ENCODE data around the gene AUTS2. TPM values are rescaled to one million over a fixed set of nuclear protein-coding genes. Genes with fewer than 3 reads are reported as not detected.
"Not testable (repeated sequence)": the region's sequence is repeated elsewhere in the genome, so short reads cannot be mapped to it uniquely, and the experiment has no call there.

Gene AUTS2
- total RNA-seq, 1 donor from 2014 or later, result 5.3 TPM

DNA sequence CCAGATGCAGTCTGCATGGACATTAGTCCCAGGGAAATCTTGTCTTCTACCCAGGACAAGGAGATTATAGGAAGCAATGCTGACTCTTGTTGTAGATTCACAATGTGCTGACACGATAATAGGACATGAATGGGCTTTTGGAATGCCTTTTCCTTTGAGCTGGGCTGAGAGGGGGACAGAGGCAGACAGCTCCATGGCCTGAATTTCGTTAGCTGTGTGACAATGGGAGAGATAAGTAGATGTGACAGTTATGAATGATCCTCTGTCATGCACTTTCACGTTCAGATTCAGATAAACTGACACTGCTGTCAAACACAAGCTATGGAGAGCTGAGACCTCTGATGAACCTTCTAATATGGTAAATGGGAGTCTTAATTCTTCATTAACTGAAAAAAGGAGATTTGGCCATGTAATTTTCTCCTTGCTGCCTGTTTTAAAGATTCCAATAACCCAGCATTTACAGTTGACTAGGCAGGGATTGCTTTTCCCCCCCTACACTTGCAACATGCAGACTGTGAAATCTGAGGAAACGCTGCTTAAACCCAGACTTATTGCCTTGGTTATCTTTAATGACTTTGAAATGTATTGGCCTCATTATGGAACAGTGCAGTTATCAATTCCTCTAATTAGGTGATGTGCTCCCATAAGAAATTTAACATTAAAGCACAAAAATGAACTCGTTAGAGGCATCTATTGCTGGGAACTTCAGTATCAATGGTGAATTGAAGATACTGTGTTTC is 669.3 kb downstream of the AUTS2 start:
- ATAC-seq, result no peak
- no peak for DNase-seq (ENCODE audit: missing footprints)
- intact Hi-C loops (cut with DNase I), result no loop called here

DNA sequence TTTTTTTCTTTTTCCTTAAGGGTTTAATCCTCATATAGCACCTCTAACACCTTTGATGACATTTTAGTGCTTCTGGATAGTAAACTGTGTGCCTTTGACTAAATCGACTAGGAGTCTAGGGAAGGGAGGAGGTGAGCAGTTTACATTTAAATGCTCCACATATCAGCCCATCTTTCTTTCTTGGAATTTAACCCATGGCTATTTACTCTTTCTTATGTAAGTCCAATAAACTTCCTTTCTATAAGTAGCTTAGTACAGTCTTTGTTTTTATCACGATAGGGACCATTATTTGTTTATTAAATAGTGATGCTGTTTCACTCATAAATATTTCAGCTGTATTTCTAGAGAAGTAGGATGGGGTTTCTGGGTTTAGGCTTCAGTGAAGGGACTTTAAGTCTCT is 669.9 kb downstream of the AUTS2 start:
- intact Hi-C loops (cut with DNase I), result no loop called here
- no peak for ATAC-seq
- DNase-seq (ENCODE audit: missing footprints), result no peak

DNA sequence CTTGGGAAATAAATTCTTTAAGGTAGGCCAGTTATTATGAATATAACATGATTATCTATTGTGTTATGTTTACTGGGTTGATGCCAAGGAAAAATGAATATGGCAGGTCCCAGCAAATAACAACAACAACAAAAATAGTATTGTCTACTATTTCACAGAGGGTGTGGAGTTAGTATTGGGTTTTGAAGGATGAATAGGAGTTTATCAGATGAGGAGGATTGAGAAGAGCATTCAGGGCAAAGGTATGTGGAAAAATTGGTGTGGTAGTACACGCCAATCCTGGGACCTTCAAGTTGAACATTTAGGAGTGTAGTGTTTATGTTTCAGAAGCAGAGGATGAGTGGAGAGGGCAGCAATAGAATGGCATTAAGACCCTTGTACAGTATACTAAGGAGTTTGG is 671.9 kb downstream of the AUTS2 start:
- ATAC-seq (no peak), DNase-seq (ENCODE audit: missing footprints) (no peak)
- intact Hi-C loops (cut with DNase I), result no loop called here

DNA sequence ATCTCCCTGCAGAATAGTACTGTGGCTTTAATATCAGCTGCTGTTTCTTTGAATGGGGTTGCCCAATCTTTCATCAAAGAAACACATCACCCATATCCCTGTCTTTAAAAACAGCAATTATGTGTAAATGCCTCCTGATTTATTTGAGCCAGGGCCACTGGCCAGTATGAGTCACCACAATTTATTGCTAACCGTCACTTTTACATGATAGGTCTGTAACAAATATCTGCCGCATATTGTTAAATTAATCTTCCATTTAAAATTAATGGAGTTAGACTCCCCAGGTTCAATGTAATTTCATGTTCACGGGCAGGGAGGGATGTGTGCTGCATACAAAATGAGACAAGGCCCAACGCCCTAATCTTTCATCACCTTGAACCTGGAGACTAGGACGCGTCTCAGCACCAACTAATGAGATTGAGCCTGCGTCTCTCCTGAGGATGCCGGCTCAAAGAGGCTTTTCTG is 673.4 kb downstream of the AUTS2 start:
- DNase-seq (ENCODE audit: missing footprints), result no peak
- ATAC-seq, result no peak
- intact Hi-C loops (cut with DNase I), result no loop called here

DNA sequence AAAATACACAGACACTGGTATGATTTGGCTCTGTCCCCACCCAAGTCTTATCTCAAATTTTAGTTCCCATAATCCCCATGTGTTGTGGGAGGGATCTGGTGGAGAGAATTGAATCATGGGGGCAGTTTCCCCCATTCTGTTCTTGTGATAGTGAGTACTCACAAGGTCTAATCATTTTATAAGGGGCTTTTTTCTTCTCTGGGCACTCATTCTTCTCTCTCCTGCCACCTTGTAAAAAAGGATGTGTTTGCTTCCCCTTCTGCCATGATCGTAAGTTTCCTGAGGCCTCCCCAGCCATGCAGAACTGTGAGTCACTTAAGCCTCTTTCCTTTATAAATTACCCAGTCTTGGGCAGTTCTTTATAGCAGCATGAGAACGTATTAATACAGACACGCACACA is 677.3 kb downstream of the AUTS2 start:
- ATAC-seq; intact Hi-C loops (cut with DNase I); DNase-seq (ENCODE audit: missing footprints): not testable (repeated sequence)

DNA sequence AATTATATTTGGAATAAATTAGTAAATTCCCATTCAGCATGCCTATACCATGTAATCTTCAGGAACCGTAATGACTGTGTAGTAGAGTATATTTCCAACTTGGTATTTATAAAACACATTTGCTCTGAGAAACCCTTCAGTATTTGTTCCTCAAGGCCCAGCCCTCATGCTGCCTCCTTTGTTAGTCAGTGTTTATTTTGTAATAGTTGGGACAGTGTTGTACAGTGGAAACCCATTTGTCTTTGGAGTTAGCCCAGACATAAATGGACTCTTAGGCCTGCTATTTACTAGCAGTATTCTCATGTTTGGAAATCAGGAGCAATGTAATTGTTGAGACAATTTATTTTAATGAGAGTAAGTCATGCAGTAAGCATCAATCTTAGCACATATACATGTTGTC is 686.9 kb downstream of the AUTS2 start:
- DNase-seq (ENCODE audit: missing footprints) (no peak), ATAC-seq (no peak)
- intact Hi-C loops (cut with DNase I), result no loop called here

DNA sequence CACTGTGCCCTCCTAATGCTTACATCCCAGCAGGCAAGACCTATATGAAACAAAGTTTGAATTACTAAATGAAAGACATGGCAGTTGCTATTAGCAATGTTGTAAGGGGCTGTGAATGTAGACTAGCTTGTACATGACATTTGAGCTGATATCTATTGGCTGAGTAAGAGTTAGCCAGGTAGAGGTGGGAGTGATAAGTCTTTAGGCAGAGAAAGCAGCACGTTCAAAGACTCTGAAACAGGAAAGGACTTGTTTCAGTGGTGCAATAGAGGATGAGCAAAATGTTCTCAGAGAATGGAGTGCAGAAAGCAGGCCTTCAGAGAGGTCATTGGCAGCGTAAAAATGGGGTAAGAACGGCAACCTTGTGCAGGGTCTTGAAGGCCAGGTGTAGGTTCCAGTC is 687.6 kb downstream of the AUTS2 start:
- no peak for ATAC-seq
- intact Hi-C loops (cut with DNase I), result no loop called here
- no peak for DNase-seq (ENCODE audit: missing footprints)

DNA sequence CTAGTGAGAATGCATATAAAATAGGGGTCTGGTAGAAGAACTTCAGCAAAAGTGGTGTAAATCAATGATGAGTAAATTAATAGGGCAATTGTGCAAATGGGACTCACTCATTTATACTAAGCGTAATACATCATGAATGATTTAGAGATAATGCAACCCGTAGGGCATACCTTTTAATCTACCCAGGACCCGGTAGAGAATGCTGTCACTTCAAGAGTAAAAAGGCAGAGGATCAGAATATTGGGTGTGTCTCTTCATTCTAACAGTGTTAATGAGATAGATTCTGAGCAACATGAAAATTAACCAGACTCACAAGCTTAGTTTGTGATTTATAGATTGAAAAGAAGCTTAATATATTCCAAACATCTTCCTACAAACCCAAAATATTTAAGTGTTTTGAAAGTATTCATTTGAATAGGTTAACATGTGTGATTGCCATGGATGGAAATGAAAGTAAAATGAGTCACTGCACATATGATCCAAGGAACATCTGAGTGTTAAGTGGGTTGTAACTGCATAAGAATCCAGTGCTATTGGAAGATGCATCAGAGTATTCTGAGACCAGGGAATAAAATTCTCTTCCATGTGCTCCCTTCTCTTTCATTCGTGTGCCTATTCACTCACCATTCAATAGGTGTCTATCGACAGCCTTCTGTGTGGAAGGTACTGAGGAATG is 690.6 kb downstream of the AUTS2 start:
- ATAC-seq (no peak), DNase-seq (ENCODE audit: missing footprints) (no peak)
- intact Hi-C loops (cut with DNase I), result no loop called here

DNA sequence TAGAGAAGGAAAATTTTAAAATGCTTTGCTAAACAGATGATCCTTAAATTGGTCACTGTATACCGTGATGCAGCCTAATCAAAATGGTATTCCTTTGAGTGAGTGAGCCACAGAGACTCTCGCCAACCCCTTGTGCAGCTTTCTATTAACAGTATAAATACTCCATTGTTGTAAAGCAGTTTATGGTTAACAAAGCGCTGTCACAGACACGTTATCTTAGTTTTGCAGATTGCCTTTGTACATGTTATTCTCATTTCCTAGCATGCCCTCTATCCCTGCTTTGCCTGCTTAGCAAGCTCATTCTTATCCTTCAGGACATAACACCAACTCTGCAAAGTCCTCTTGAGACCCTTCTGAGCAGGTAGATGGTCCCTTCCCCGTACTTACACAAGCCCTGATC is 694.4 kb downstream of the AUTS2 start:
- DNase-seq (ENCODE audit: missing footprints) (no peak), ATAC-seq (no peak)
- intact Hi-C loops (cut with DNase I), result no loop called here

DNA sequence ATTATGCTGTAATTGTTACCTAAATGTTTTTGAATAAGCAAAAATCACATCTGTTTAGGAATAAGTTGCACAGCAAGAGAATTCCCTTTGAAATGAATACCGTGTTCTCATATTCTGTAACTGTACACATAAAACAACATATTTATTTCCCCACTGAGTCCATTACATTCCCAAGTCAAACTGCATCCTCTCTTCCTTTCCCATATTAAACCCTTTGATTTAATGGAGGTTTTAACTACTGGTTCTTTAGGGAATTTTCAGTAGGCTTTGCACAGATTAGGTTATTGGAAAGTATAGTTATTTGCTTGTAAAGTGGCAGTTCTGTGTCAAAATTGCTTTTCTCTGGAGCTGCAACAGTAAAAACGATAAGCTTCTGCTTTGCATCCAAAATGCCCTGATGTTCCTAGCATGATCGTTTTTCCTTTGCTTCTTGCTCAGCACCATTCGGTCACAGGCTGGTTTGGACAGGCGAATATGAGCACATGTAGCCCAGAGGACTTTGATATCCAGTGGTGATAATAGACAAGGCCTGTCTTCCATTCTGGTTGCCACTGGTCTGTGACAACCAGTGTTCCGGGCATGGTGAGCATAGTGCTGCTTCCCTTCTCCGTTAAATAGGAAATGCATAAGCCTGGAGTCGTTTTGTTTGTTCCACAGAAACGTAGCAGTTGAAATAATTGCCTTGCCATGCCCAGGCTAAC is 696.1 kb downstream of the AUTS2 start:
- ATAC-seq (no peak), DNase-seq (ENCODE audit: missing footprints) (no peak)
- intact Hi-C loops (cut with DNase I), result no loop called here

DNA sequence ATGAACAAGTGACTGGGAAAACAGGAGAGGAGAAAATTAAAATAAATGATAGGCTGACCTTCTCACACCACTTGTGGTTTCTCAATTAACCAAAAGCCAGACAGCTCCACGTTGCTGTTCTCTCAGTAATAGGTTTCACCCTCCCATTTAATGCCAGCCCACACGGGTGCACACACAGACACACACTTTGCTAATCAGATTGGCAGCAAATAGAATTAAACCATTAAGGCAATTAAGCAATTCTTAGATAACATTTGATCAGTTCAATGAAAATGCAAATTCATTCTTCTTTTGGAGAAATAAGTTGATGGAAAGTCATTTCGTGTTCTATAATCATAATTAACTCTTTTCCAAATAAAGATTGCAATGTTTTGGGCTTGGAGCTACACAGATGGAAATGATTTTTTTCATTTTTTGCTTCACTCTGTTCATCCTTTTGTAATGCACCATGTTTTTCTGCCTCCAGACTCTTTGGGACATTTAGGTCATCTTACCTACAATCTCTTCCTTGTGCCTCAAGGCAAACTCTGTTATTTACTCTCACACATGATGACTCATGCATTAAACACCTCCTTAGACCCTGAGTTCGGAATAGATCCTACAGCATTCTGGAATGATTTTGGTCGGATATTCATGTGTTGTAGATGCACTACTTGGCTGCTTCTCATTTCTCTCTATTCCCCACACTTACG is 700.7 kb downstream of the AUTS2 start:
- ATAC-seq (no peak), DNase-seq (ENCODE audit: missing footprints) (no peak)
- intact Hi-C loops (cut with DNase I), result no loop called here

DNA sequence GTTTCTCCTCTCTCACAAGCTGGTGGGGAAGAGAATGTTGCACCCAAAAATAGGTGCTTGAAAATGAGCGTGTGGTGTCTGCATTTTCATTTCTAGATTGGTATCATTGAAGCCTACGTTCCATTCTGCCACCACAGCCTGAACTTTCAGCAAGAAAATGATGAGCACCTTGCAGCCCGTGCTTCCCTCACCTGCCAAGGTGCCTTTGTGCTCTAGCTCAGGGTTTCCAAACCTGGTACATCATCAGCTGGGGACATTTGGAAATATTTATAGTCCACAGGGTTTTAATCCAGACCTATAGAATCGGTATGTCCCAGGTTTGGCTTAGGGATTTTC is 701.2 kb downstream of the AUTS2 start:
- no peak for ATAC-seq
- DNase-seq (ENCODE audit: missing footprints), result no peak
- intact Hi-C loops (cut with DNase I), result no loop called here

DNA sequence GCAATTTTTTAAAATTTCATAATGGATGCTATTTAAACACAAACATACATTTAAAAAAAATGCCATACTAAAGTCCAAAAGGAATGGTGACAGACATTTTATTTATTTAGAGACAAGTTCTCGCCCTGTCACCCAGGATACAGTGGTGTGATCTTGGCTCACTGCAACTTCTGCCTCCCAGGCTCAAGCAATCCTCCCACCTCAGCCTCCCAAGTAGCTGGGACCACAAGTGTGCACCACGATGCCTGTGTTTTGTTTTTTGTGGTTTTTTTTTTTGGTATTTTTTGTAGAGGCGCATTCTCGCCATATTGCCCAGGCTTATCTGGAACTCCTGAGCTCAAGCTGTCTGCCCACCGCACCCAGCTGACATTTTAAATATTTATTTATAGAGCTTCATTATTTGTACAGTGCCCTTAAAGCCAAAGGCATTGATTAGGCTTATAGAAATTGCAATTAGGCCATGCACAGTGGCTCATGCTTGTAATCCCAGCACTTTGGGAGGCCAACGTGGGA is 703.5 kb downstream of the AUTS2 start:
- DNase-seq (ENCODE audit: missing footprints) (no peak), ATAC-seq (no peak)
- intact Hi-C loops (cut with DNase I), result no loop called here

DNA sequence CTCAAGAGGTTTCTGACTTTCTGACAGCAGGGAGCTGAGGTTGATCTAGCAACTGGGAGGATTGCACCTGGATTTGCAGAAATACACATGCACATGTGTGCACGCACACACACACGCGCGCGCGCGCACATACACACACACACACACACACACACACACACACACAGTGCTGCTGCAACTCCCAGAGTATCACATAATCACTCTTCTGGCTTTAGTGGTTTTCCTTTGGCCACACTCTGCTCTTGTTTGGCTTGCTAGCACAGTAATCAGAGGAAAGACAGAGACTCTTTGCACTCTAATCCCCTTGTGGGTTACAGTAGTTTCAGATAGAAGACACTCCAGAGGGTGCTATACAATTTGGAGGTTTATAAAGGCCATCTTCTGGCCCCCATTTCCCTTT is 705.0 kb downstream of the AUTS2 start:
- no peak for DNase-seq (ENCODE audit: missing footprints)
- no peak for ATAC-seq
- intact Hi-C loops (cut with DNase I), result no loop called here

DNA sequence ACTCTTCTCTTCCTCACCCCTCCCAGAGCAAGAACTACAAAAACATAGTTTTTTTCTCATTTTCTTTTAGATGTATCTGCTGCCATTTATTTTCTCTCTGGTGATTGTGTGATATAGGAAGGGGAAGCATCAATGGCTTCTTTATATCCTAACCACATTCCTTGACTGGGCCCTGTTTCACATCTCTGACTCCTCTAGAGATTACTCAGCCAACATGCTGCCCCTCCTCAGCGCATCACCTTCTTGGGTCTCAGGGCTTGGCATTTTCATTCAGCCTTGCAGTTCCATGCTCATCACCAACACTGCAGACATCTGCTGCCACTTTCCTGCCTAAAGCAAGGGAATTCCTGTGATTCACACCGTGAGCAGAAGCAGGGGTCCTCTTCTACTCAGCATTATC is 705.5 kb downstream of the AUTS2 start:
- no peak for ATAC-seq
- no peak for DNase-seq (ENCODE audit: missing footprints)
- intact Hi-C loops (cut with DNase I), result no loop called here

DNA sequence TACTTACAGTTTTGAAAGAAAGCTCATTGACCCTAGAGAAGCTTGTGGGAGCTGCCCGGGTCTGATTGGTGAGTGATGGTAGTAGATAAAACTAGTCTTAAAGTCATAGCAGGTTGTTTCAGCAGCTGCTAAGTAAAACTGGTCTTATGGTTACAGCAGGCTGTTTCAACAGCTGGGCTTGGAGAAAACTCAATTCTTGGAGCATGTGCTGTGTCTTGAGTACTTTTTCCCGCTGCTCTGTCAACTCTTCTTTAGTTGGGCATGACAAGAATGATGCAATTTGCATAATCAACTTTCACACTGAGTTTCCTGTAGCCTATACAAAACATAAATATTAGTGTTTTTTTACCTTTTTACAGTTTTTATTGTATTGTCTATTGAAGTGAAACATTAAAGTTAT is 707.9 kb downstream of the AUTS2 start:
- ATAC-seq, result no peak
- intact Hi-C loops (cut with DNase I), result no loop called here
- DNase-seq (ENCODE audit: missing footprints), result no peak

DNA sequence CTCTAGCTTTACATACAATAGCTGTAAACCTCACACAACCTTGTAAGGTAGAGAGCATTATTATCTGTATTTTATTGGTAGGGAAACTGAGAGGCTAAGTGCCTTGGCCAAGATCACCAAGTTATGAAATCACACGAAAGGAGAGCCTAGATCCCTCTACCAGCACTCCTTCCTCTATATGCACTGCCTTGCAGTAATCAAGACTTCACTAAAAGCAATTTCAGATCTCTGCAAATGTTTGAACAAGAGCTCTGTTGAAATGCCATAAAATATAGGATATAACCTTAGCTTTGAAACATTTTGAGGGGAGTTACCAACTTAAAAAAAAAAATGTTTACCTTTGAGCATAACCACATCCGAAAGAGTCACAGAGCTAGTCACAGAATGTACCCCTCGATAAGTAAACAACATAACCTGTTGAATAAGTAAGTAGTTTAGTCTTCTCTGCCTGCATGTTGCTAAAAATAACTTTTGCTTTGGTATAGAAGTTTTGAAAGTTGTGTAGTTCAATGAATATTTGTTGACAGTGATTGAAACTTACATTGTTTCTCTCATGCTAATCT is 709.4 kb downstream of the AUTS2 start:
- no peak for ATAC-seq
- DNase-seq (ENCODE audit: missing footprints), result no peak
- intact Hi-C loops (cut with DNase I), result no loop called here

DNA sequence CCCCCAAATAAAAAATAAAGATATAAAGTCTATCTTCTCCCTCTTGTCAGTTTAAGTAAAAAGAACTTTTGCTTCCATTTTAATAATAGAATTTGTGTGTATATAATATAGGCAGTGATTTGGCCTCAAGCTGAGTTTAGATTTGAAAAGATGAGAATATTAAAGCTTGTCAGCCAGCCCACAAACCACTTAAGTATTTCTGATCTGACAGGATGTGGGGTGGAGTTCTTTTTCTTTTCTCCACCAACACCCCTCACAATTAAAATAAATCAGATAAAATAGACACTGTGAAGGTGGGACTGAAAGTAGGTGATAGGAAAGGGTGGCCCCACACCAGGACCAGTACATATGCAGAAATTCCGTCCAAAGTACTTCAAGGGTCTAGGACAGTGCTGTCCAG is 714.1 kb downstream of the AUTS2 start:
- intact Hi-C loops (cut with DNase I), result no loop called here
- no peak for ATAC-seq
- DNase-seq (ENCODE audit: missing footprints), result no peak

DNA sequence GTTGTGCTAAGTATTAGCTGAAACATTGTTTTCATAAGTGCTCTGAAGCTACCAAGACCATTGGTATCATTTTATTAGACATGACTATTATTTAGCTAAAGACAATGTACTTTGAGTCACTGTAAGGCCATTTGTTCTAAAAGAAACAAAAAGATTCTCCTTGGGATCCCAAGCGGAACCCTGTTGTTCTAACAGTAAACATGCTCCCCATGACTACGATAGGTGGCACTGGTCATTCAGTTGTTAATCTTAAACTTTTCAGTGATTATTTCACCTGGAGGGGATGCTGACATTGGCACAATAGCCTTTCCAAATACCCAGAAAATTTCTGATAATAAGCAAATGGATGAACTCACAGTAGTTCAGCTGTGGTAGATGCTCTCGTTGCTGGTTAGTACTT is 715.0 kb downstream of the AUTS2 start:
- DNase-seq (ENCODE audit: missing footprints), result no peak
- ATAC-seq, result no peak
- intact Hi-C loops (cut with DNase I), result no loop called here

All from Right ventricle myocardium inferior (tissue), 1 donor.